ENCODE results near the gene RAB3C.

- TF ChIP-seq CTCF (conservative IDR thresholded peaks at IDR 0.05) (no peak), ZFX (IDR thresholded peaks at IDR 0.05) (no peak)
Observed at GRCh38 chr5:58674711-58675110, 91.8 kb downstream of the RAB3C start.
